CD4-positive, alpha-beta T cell (primary cell): Measurements from ENCODE around the gene AVPR1B. TPM values are rescaled to one million over a fixed set of nuclear protein-coding genes. Genes with fewer than 3 reads are reported as not detected.

Experiments
- ATAC-seq: fragments of 200-7000 bp; cut with Tn5 transposase; one replicate; pipeline ENCODE4 v1.10.0; 2022; ENCODE audit warnings: mild to moderate bottlenecking; ENCODE audit not compliant: poor library complexity
- CTCF ChIA-PET: fragments of 350-600 bp; sonication (Branson Sonifier 250); formaldehyde crosslinking; loops from one replicate; lab custom pipeline; 2021; ENCODE audit warnings: antibody characterized with exemption, inconsistent platforms; lab: Charles Lee
- POLR2A ChIA-PET: fragments of 350-600 bp; sonication (Branson Sonifier 250); formaldehyde crosslinking; loops from one replicate; lab custom pipeline; 2021; ENCODE audit warnings: antibody characterized with exemption, inconsistent platforms; lab: Charles Lee
- DNase-seq, 14 experiments: peaks; one replicate each; pipeline ENCODE4 v3.0.0-alpha.2; 2013 to 2020; ENCODE audit warnings: mixed read lengths in 2 of 14
- H3K27ac ChIP-seq, 2 donors: one replicate each; pipeline versions ENCODE4 v1.5.1 to v1.7.0; 2013; ENCODE audit warnings: low read length in 2 of 2, low read depth in 1 of 2, mild to moderate bottlenecking in 1 of 2
- H3K27me3 ChIP-seq, 2 experiments: 1 replicate in 1 of 2; 2 replicates in 1 of 2; pipeline versions ENCODE4 v1.6.1 to v1.7.0; 2013; ENCODE audit warnings: low read length in 2 of 2, control low read depth in 1 of 2, mild to moderate bottlenecking in 1 of 2, moderate library complexity in 1 of 2; ENCODE audit not compliant: insufficient read depth in 2 of 2, control insufficient read depth in 1 of 2
- H3K36me3 ChIP-seq: one replicate; pipeline ENCODE4 v1.6.1; 2013; ENCODE audit warnings: low read length, control low read depth; ENCODE audit not compliant: insufficient read depth
- H3K4me1 ChIP-seq: one replicate; pipeline ENCODE4 v1.6.1; 2013; ENCODE audit warnings: low read length, control low read depth; ENCODE audit not compliant: insufficient read depth
- H3K4me3 ChIP-seq: one replicate; pipeline ENCODE4 v1.5.1; 2013; ENCODE audit warnings: mild to moderate bottlenecking, low read length, moderate library complexity
- H3K9me3 ChIP-seq, 2 experiments: 1 replicate in 1 of 2; 2 replicates in 1 of 2; pipeline versions ENCODE4 v1.6.1 to v1.7.0; 2013; ENCODE audit warnings: low read length in 2 of 2, mild to moderate bottlenecking in 2 of 2, control low read depth in 1 of 2, moderate library complexity in 1 of 2; ENCODE audit not compliant: control insufficient read depth in 1 of 2, insufficient read depth in 1 of 2
- H3K27ac Mint-ChIP-seq: one replicate; pipeline ENCODE4 v1.8.0; 2020; ENCODE audit warnings: mixed read lengths
- H3K27me3 Mint-ChIP-seq: one replicate; pipeline ENCODE4 v1.8.0; 2021; ENCODE audit warnings: mixed read lengths
- H3K36me3 Mint-ChIP-seq: one replicate; pipeline ENCODE4 v1.8.0; 2021; ENCODE audit warnings: low read depth, mixed read lengths
- H3K4me1 Mint-ChIP-seq: one replicate; pipeline ENCODE4 v1.8.0; 2021; ENCODE audit warnings: low read depth, mixed read lengths
- H3K4me3 Mint-ChIP-seq: one replicate; pipeline ENCODE4 v1.8.0; 2020; ENCODE audit warnings: mild to moderate bottlenecking, mixed read lengths
- H3K9me3 Mint-ChIP-seq: one replicate; pipeline ENCODE4 v1.8.0; 2020; ENCODE audit warnings: mixed read lengths
- intact Hi-C, 2 experiments: fragments of 100-400 bp; cut with DNase I in 1 of 2; cut with micrococcal nuclease in 1 of 2; formaldehyde crosslinking; loops; one replicate each; pipeline versions ENCODE4 v1.15.1 to v1.9.0; 2023 to 2025; cut with DNase I, micrococcal nuclease
- total RNA-seq, 174 experiments: library from RNA in 2 of 174; stranded (reverse) in 2 of 174; gene quantifications; one replicate each; pipeline ENCODE4 v1.2.3 and lab custom pipeline; 2021 to 2026
- TF ChIP-seq, protein P1 (sequence below): fragments of 200-600 bp; IDR thresholded peaks from one replicate; pipeline ENCODE4 v1.8.0; 2022; ENCODE audit warnings: antibody characterized with exemption, mild to moderate bottlenecking

The AVPR1B gene
- total RNA-seq, 2 experiments from 2014 or later = not detected

DNA sequence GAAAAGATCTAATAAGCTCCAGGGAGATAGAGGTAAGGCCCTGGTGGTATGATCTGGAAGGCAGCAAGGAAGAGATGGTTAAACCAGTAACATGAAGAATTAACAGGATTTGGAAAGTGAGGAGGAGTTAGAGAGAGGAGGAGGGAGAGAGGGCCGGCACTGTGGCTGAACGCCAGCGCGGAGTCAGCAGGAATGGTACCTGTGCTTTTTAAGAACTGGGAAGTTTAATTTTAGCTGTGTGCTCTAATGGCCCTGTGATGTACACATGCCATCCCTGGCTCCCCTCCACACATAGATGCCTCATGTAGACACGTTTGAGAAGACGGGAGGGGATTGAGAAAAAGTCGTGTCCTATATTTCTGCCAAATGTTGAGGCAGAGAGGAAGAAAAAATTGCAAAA, 13.8 kb upstream of the AVPR1B start:
- Mint-ChIP-seq H3K9me3 (no peaks in the 10 kb centered on the region), H3K27ac (no peak overlapping the region), H3K4me3 (no peak overlapping the region), H3K4me1 (no peaks in the 10 kb centered on the region), H3K27me3 (peaks cover 32% of the 10 kb centered on the region), H3K36me3 (no peaks in the 10 kb centered on the region)
- Histone ChIP-seq H3K27me3 (peaks cover 3 to 5% of the 10 kb centered on the region in 2 experiments), H3K4me3 (no peak overlapping the region), H3K27ac (no peak overlapping the region), H3K36me3 (no peaks in the 10 kb centered on the region), H3K9me3 (no peaks in the 10 kb centered on the region), H3K4me1 (no peaks in the 10 kb centered on the region)
- ChIA-PET CTCF (no interaction called here), POLR2A (interaction anchor here (0.6 kb wide), 1 partner anchor 110 kb away, joined by 4 read pairs; no protein-coding TSS in a partner anchor)
- no peak for DNase-seq
- TF ChIP-seq, protein P1, sequence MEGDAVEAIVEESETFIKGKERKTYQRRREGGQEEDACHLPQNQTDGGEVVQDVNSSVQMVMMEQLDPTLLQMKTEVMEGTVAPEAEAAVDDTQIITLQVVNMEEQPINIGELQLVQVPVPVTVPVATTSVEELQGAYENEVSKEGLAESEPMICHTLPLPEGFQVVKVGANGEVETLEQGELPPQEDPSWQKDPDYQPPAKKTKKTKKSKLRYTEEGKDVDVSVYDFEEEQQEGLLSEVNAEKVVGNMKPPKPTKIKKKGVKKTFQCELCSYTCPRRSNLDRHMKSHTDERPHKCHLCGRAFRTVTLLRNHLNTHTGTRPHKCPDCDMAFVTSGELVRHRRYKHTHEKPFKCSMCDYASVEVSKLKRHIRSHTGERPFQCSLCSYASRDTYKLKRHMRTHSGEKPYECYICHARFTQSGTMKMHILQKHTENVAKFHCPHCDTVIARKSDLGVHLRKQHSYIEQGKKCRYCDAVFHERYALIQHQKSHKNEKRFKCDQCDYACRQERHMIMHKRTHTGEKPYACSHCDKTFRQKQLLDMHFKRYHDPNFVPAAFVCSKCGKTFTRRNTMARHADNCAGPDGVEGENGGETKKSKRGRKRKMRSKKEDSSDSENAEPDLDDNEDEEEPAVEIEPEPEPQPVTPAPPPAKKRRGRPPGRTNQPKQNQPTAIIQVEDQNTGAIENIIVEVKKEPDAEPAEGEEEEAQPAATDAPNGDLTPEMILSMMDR = no peak
- intact Hi-C loops = no loop called here
- ATAC-seq = no peak

DNA sequence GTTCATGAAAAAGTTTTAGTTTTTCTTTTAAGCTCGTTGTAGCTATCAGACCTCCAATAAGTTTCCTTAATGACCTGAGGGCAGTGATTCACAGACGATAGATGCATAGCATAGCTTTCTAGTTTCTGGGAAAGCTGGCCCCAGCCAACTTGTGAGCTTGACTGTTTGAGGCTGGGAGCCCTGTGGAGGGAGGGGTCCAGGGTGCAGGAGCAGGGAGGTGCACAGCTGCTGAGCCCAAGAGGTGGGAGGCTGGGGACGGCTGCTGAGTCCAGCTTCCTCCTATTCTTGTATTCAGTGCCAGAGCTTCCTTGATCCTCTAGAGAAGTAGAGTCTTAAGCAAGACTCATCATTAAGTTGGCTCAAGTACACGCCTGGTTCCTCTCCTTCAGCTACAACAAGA, 11.0 kb upstream of the AVPR1B start:
- Histone ChIP-seq H3K4me1 (no peaks in the 10 kb centered on the region), H3K4me3 (no peak overlapping the region), H3K36me3 (no peaks in the 10 kb centered on the region), H3K27me3 (peaks cover 3 to 22% of the 10 kb centered on the region in 2 experiments), H3K9me3 (no peaks in the 10 kb centered on the region), H3K27ac (no peak overlapping the region)
- H3K27ac Mint-ChIP-seq = no peak overlapping the region
- H3K4me3 Mint-ChIP-seq = no peak overlapping the region
- POLR2A ChIA-PET = no interaction called here
- no peaks in the 10 kb centered on the region for H3K9me3 Mint-ChIP-seq
- H3K36me3 Mint-ChIP-seq = no peaks in the 10 kb centered on the region
- ATAC-seq (no peak), DNase-seq (no peak)
- peaks cover 39% of the 10 kb centered on the region for H3K27me3 Mint-ChIP-seq
- CTCF ChIA-PET = no interaction called here
- no peaks in the 10 kb centered on the region for H3K4me1 Mint-ChIP-seq
- intact Hi-C loops = no loop called here
- TF ChIP-seq, protein P1 = no peak

DNA sequence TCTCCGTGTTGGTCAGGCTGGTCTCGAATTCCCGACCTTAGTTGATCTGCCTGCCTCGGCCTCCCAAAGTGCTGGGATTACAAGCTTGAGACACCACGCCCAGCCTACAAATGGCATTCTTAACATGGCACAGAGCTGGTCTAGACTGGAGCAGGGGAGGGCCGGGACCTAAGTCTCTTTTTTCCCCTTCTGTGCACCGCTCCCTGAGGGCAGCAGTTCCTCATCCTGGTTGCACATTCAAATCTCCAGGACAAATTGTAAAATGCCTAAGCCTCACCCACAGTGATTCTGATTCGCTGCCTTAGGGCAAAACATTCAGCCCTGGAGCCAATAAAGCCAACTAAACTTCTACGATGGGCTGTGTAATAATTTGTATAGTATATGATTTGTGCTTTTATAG, 10.1 kb upstream of the AVPR1B start:
- Mint-ChIP-seq H3K4me1 (no peaks in the 10 kb centered on the region), H3K27ac (no peak overlapping the region), H3K36me3 (no peaks in the 10 kb centered on the region), H3K27me3 (peaks cover 43% of the 10 kb centered on the region), H3K9me3 (no peaks in the 10 kb centered on the region), H3K4me3 (no peak overlapping the region)
- Histone ChIP-seq H3K27ac (no peak overlapping the region), H3K4me1 (no peaks in the 10 kb centered on the region), H3K4me3 (no peak overlapping the region), H3K9me3 (no peaks in the 10 kb centered on the region), H3K27me3 (peaks cover 3 to 22% of the 10 kb centered on the region in 2 experiments), H3K36me3 (no peaks in the 10 kb centered on the region)
- TF ChIP-seq, protein P1 = no peak
- ChIA-PET POLR2A (no interaction called here), CTCF (no interaction called here)
- no peak for DNase-seq
- intact Hi-C loops = no loop called here
- no peak for ATAC-seq
